GM23248 (cell line): ENCODE results near the gene GPR173.

Source experiments
- EZH2 ChIP-seq: fragments of 200-600 bp; sonication (generic); IDR thresholded peaks from 2 replicates; pipeline ENCODE4 v1.6.1; 2018; ENCODE audit warnings: antibody characterized with exemption, mild to moderate bottlenecking; ENCODE audit not compliant: insufficient read depth, poor library complexity, severe bottlenecking
- EZH2phosphoT487 ChIP-seq: fragments of 200-600 bp; sonication (generic); IDR thresholded peaks from 2 replicates; pipeline ENCODE4 v1.6.1; 2018; ENCODE audit warnings: antibody characterized with exemption, moderate library complexity, mild to moderate bottlenecking, low read depth; ENCODE audit not compliant: insufficient read depth

- no peak for TF ChIP-seq EZH2
- TF ChIP-seq EZH2phosphoT487 = no peak
Measured at GRCh38 chrX:53126377-53126776, 77.8 kb downstream of the GPR173 start.
